ENCODE measurements around the gene HMGB1.
"Not testable (repeated sequence)": the region's sequence is repeated elsewhere in the genome, so short reads cannot be mapped to it uniquely, and the experiment has no call there.

HMGB1 gene

GRCh38 chr13:30448441-30448840, 17.3 kb downstream of the HMGB1 start:
- Histone ChIP-seq H3K9me3 (ENCODE audit: control insufficient read depth, low read length) (no peaks in the 10 kb centered on the region), H3K4me3 (ENCODE audit: extremely low read depth, insufficient read depth, low read length, poor library complexity, severe bottlenecking) (no peak overlapping the region), H3K27ac (ENCODE audit: low read depth, low read length, severe bottlenecking) (no peak overlapping the region), H3K36me3 (ENCODE audit: control insufficient read depth, insufficient read depth, low read length) (no peaks in the 10 kb centered on the region), H3K4me1 (ENCODE audit: control insufficient read depth, insufficient read depth, low read length, poor library complexity, severe bottlenecking) (peaks cover 6% of the 10 kb centered on the region)
- 96 to 100% methylated on average over 4 of the region's 4 CpGs for WGBS, 2 experiments (ENCODE audit: insufficient coverage in 2 of 2)

GRCh38 chr13:30446126-30446500, 19.6 kb downstream of the HMGB1 start:
- no peaks in the 10 kb centered on the region for H3K36me3 ChIP-seq (ENCODE audit: control insufficient read depth, insufficient read depth, low read length)
- H3K4me1 ChIP-seq (ENCODE audit: control insufficient read depth, insufficient read depth, low read length, poor library complexity, severe bottlenecking), result peaks cover 6% of the 10 kb centered on the region
- peak overlapping the region; percentile 14 for H3K4me3 ChIP-seq (ENCODE audit: extremely low read depth, insufficient read depth, low read length, poor library complexity, severe bottlenecking)
- H3K27ac ChIP-seq (ENCODE audit: low read depth, low read length, severe bottlenecking), result peak overlapping the region; percentile 62
- no peaks in the 10 kb centered on the region for H3K9me3 ChIP-seq (ENCODE audit: control insufficient read depth, low read length)
- WGBS, 2 experiments (ENCODE audit: insufficient coverage in 2 of 2), result 3 to 10% methylated on average over 3 to 6 of the region's 7 CpGs

GRCh38 chr13:30443957-30444404, 21.8 kb downstream of the HMGB1 start:
- Histone ChIP-seq H3K36me3 (ENCODE audit: control insufficient read depth, insufficient read depth, low read length) (no peaks in the 10 kb centered on the region), H3K9me3 (ENCODE audit: control insufficient read depth, low read length) (no peaks in the 10 kb centered on the region), H3K4me3 (ENCODE audit: extremely low read depth, insufficient read depth, low read length, poor library complexity, severe bottlenecking) (no peak overlapping the region), H3K27ac (ENCODE audit: low read depth, low read length, severe bottlenecking) (no peak overlapping the region), H3K4me1 (ENCODE audit: control insufficient read depth, insufficient read depth, low read length, poor library complexity, severe bottlenecking) (peaks cover 6% of the 10 kb centered on the region)
- WGBS, 2 experiments (ENCODE audit: insufficient coverage in 2 of 2), result 89 to 94% methylated on average over 10 to 12 of the region's 12 CpGs

GRCh38 chr13:30443491-30443890, 22.2 kb downstream of the HMGB1 start:
- WGBS, 2 experiments (ENCODE audit: insufficient coverage in 2 of 2), result no CpG with 5 or more reads among the region's 3 CpGs
- H3K4me3 ChIP-seq (ENCODE audit: extremely low read depth, insufficient read depth, low read length, poor library complexity, severe bottlenecking); H3K27ac ChIP-seq (ENCODE audit: low read depth, low read length, severe bottlenecking); H3K4me1 ChIP-seq (ENCODE audit: control insufficient read depth, insufficient read depth, low read length, poor library complexity, severe bottlenecking); H3K36me3 ChIP-seq (ENCODE audit: control insufficient read depth, insufficient read depth, low read length); H3K9me3 ChIP-seq (ENCODE audit: control insufficient read depth, low read length): not testable (repeated sequence)

GRCh38 chr13:30442926-30443325, 22.8 kb downstream of the HMGB1 start:
- H3K9me3 ChIP-seq (ENCODE audit: control insufficient read depth, low read length), result no peaks in the 10 kb centered on the region
- no peaks in the 10 kb centered on the region for H3K36me3 ChIP-seq (ENCODE audit: control insufficient read depth, insufficient read depth, low read length)
- WGBS, 2 experiments (ENCODE audit: insufficient coverage in 2 of 2), result 89 to 100% methylated on average over 1 of the region's 5 CpGs
- peaks cover 6% of the 10 kb centered on the region for H3K4me1 ChIP-seq (ENCODE audit: control insufficient read depth, insufficient read depth, low read length, poor library complexity, severe bottlenecking)
- no peak overlapping the region for H3K4me3 ChIP-seq (ENCODE audit: extremely low read depth, insufficient read depth, low read length, poor library complexity, severe bottlenecking)
- no peak overlapping the region for H3K27ac ChIP-seq (ENCODE audit: low read depth, low read length, severe bottlenecking)

- H3K36me3 ChIP-seq (ENCODE audit: control insufficient read depth, insufficient read depth, low read length), result no peaks in the 10 kb centered on the region
- 36 to 61% methylated on average over 3 to 5 of the region's 8 CpGs for WGBS, 2 experiments (ENCODE audit: insufficient coverage in 2 of 2)
- H3K4me1 ChIP-seq (ENCODE audit: control insufficient read depth, insufficient read depth, low read length, poor library complexity, severe bottlenecking), result peaks cover 6% of the 10 kb centered on the region
- no peaks in the 10 kb centered on the region for H3K9me3 ChIP-seq (ENCODE audit: control insufficient read depth, low read length)
- H3K27ac ChIP-seq (ENCODE audit: low read depth, low read length, severe bottlenecking), result no peak overlapping the region
- no peak overlapping the region for H3K4me3 ChIP-seq (ENCODE audit: extremely low read depth, insufficient read depth, low read length, poor library complexity, severe bottlenecking)
Observed at GRCh38 chr13:30440910-30441703, 24.6 kb downstream of the HMGB1 start.

- Histone ChIP-seq H3K36me3 (ENCODE audit: control insufficient read depth, insufficient read depth, low read length) (no peaks in the 10 kb centered on the region), H3K4me1 (ENCODE audit: control insufficient read depth, insufficient read depth, low read length, poor library complexity, severe bottlenecking) (no peaks in the 10 kb centered on the region), H3K9me3 (ENCODE audit: control insufficient read depth, low read length) (no peaks in the 10 kb centered on the region), H3K4me3 (ENCODE audit: extremely low read depth, insufficient read depth, low read length, poor library complexity, severe bottlenecking) (no peak overlapping the region), H3K27ac (ENCODE audit: low read depth, low read length, severe bottlenecking) (no peak overlapping the region)
- 89 to 91% methylated on average over 2 to 3 of the region's 3 CpGs for WGBS, 2 experiments (ENCODE audit: insufficient coverage in 2 of 2)
Observed at GRCh38 chr13:30438286-30438685, 27.4 kb downstream of the HMGB1 start.

- WGBS, 2 experiments (ENCODE audit: insufficient coverage in 2 of 2), result 94 to 97% methylated on average over 8 of the region's 8 CpGs
Observed at GRCh38 chr13:30437177-30437576, 28.6 kb downstream of the HMGB1 start.

GRCh38 chr13:30435911-30436451, 29.8 kb downstream of the HMGB1 start:
- H3K4me3 ChIP-seq (ENCODE audit: extremely low read depth, insufficient read depth, low read length, poor library complexity, severe bottlenecking), result no peak overlapping the region
- no peaks in the 10 kb centered on the region for H3K9me3 ChIP-seq (ENCODE audit: control insufficient read depth, low read length)
- H3K36me3 ChIP-seq (ENCODE audit: control insufficient read depth, insufficient read depth, low read length), result no peaks in the 10 kb centered on the region
- no peak overlapping the region for H3K27ac ChIP-seq (ENCODE audit: low read depth, low read length, severe bottlenecking)
- H3K4me1 ChIP-seq (ENCODE audit: control insufficient read depth, insufficient read depth, low read length, poor library complexity, severe bottlenecking), result peaks cover 9% of the 10 kb centered on the region
- WGBS, 2 experiments (ENCODE audit: insufficient coverage in 2 of 2), result 100% methylated on average over 1 of the region's 3 CpGs; no CpG with 5 or more reads in 1 of the 2 experiments

More at GRCh38 chr13:30437177-30437576, 28.6 kb downstream of the HMGB1 start:
- Histone ChIP-seq H3K36me3 (ENCODE audit: control insufficient read depth, insufficient read depth, low read length) (no peaks in the 10 kb centered on the region), H3K4me1 (ENCODE audit: control insufficient read depth, insufficient read depth, low read length, poor library complexity, severe bottlenecking) (no peaks in the 10 kb centered on the region), H3K27ac (ENCODE audit: low read depth, low read length, severe bottlenecking) (no peak overlapping the region), H3K9me3 (ENCODE audit: control insufficient read depth, low read length) (no peaks in the 10 kb centered on the region), H3K4me3 (ENCODE audit: extremely low read depth, insufficient read depth, low read length, poor library complexity, severe bottlenecking) (no peak overlapping the region)

GRCh38 chr13:30431269-30431940, 34.3 kb downstream of the HMGB1 start:
- Histone ChIP-seq H3K4me1 (ENCODE audit: control insufficient read depth, insufficient read depth, low read length, poor library complexity, severe bottlenecking) (peaks cover 28% of the 10 kb centered on the region), H3K36me3 (ENCODE audit: control insufficient read depth, insufficient read depth, low read length) (no peaks in the 10 kb centered on the region), H3K4me3 (ENCODE audit: extremely low read depth, insufficient read depth, low read length, poor library complexity, severe bottlenecking) (no peak overlapping the region), H3K27ac (ENCODE audit: low read depth, low read length, severe bottlenecking) (no peak overlapping the region), H3K9me3 (ENCODE audit: control insufficient read depth, low read length) (no peaks in the 10 kb centered on the region)
- WGBS, 2 experiments (ENCODE audit: insufficient coverage in 2 of 2), result 100% methylated on average over 1 of the region's 2 CpGs

All from mesodermal cell (in vitro differentiated cells).